ENCODE results near the gene RPL5. TPM values are rescaled to one million over a fixed set of nuclear protein-coding genes. Genes with fewer than 3 reads are reported as not detected.

Gene RPL5
- total and polyA plus RNA-seq, 10 donors = 725 to 3,739 (median 1,367) TPM

GRCh38 chr1:92790867-92791266 is 41.0 kb upstream of the RPL5 start:
- H3K36me3 ChIP-seq = no peaks in the 10 kb centered on the region
- 81 to 95% (median 83%) methylated on average over 2 of the region's 2 CpGs for WGBS, 5 donors
- peaks cover 0 to 3% (median 0%) of the 10 kb centered on the region in 8 donors for H3K9me3 ChIP-seq
- TF ChIP-seq, protein P1, sequence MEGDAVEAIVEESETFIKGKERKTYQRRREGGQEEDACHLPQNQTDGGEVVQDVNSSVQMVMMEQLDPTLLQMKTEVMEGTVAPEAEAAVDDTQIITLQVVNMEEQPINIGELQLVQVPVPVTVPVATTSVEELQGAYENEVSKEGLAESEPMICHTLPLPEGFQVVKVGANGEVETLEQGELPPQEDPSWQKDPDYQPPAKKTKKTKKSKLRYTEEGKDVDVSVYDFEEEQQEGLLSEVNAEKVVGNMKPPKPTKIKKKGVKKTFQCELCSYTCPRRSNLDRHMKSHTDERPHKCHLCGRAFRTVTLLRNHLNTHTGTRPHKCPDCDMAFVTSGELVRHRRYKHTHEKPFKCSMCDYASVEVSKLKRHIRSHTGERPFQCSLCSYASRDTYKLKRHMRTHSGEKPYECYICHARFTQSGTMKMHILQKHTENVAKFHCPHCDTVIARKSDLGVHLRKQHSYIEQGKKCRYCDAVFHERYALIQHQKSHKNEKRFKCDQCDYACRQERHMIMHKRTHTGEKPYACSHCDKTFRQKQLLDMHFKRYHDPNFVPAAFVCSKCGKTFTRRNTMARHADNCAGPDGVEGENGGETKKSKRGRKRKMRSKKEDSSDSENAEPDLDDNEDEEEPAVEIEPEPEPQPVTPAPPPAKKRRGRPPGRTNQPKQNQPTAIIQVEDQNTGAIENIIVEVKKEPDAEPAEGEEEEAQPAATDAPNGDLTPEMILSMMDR (IDR thresholded peaks at IDR 0.05 in 8 of 11, conservative IDR thresholded peaks at IDR 0.05 in 3 of 11) = no peak
- no peak for TF ChIP-seq POLR2AphosphoS5 (IDR thresholded peaks at IDR 0.05)
- DNase-seq = no peak
- H3K4me3 ChIP-seq = no peak overlapping the region
- H3K27ac ChIP-seq = no peak overlapping the region
- peaks cover 0 to 10% (median 5%) of the 10 kb centered on the region in 6 donors for H3K4me1 ChIP-seq
- H3K27me3 ChIP-seq (replicated peaks in 1 of 7) = no peaks in the 10 kb centered on the region
- intact Hi-C loops (cut with DNase I; ENCODE audit: low total_unique reads) = no loop called here

GRCh38 chr1:92791487-92792066 is 40.3 kb upstream of the RPL5 start:
- Histone ChIP-seq H3K36me3 (no peaks in the 10 kb centered on the region), H3K27me3 (replicated peaks in 1 of 7) (no peaks in the 10 kb centered on the region), H3K27ac (no peak overlapping the region), H3K4me1 (peaks cover 0 to 3% (median 0%) of the 10 kb centered on the region in 6 donors), H3K4me3 (no peak overlapping the region), H3K9me3 (peaks cover 0 to 3% (median 0%) of the 10 kb centered on the region in 8 donors)
- 61 to 78% (median 75%) methylated on average over 7 of the region's 7 CpGs for WGBS, 5 donors
- no peak for DNase-seq
- TF ChIP-seq POLR2A (IDR thresholded peaks at IDR 0.05) (no peak), POLR2AphosphoS5 (IDR thresholded peaks at IDR 0.05) (no peak)
- TF ChIP-seq, protein P1 (IDR thresholded peaks at IDR 0.05 in 8 of 11, conservative IDR thresholded peaks at IDR 0.05 in 3 of 11) = no peak
- intact Hi-C loops (cut with DNase I; ENCODE audit: low total_unique reads) = no loop called here

GRCh38 chr1:92792340-92792782 is 39.5 kb upstream of the RPL5 start:
- no peak overlapping the region for H3K27ac ChIP-seq
- intact Hi-C loops (cut with DNase I; ENCODE audit: low total_unique reads) = no loop called here
- H3K36me3 ChIP-seq = no peaks in the 10 kb centered on the region
- peaks cover 0 to 3% (median 0%) of the 10 kb centered on the region in 8 donors for H3K9me3 ChIP-seq
- no peaks in the 10 kb centered on the region for H3K4me1 ChIP-seq
- 59 to 70% (median 65%) methylated on average over 3 of the region's 3 CpGs for WGBS, 5 donors
- no peak for DNase-seq
- no peaks in the 10 kb centered on the region for H3K27me3 ChIP-seq (replicated peaks in 1 of 7)
- H3K4me3 ChIP-seq = no peak overlapping the region
- TF ChIP-seq, protein P1 (IDR thresholded peaks at IDR 0.05 in 8 of 11, conservative IDR thresholded peaks at IDR 0.05 in 3 of 11) = no peak
- TF ChIP-seq POLR2A (IDR thresholded peaks at IDR 0.05) (no peak), POLR2AphosphoS5 (IDR thresholded peaks at IDR 0.05) (no peak)

GRCh38 chr1:92795166-92795565 is 36.7 kb upstream of the RPL5 start:
- 95 to 98% (median 96%) methylated on average over 4 of the region's 4 CpGs for WGBS, 5 donors

More at GRCh38 chr1:92795166-92795565, 36.7 kb upstream of the RPL5 start:
- Histone ChIP-seq H3K27me3 (replicated peaks in 1 of 7) (no peaks in the 10 kb centered on the region), H3K4me1 (no peaks in the 10 kb centered on the region), H3K4me3 (no peak overlapping the region), H3K27ac (no peak overlapping the region), H3K36me3 (no peaks in the 10 kb centered on the region), H3K9me3 (peaks cover 0 to 3% (median 0%) of the 10 kb centered on the region in 8 donors)
- no peak for DNase-seq
- intact Hi-C loops (cut with DNase I; ENCODE audit: low total_unique reads) = no loop called here
- TF ChIP-seq POLR2AphosphoS5 (IDR thresholded peaks at IDR 0.05) (no peak), POLR2A (IDR thresholded peaks at IDR 0.05) (no peak)
- TF ChIP-seq, protein P1 (IDR thresholded peaks at IDR 0.05 in 8 of 11, conservative IDR thresholded peaks at IDR 0.05 in 3 of 11) = no peak

Data from spleen (tissue), 11 donors.